Activated CD8-positive, alpha-beta T cell treated with anti-CD3 and anti-CD28 coated beads, Interleukin-2, amount 10 ng/mL, durations not matched to agents 7 days and 5 days (primary cell): ENCODE data around the gene DAB1. TPM values are rescaled to one million over a fixed set of nuclear protein-coding genes. Genes with fewer than 3 reads are reported as not detected.

Source experiments
- ATAC-seq: fragments of 150-1000 bp; cut with Tn5 transposase; one replicate; pipeline ENCODE4 v1.10.0; 2021; ENCODE audit warnings: moderate library complexity
- CTCF ChIA-PET: fragments of 350-600 bp; sonication (Branson Sonifier 250); formaldehyde crosslinking; loops from one replicate; lab custom pipeline; 2021; ENCODE audit warnings: antibody characterized with exemption; lab: Charles Lee
- POLR2A ChIA-PET: fragments of 350-600 bp; sonication (Branson Sonifier 250); formaldehyde crosslinking; loops from one replicate; lab custom pipeline; 2021; ENCODE audit warnings: antibody characterized with exemption; lab: Charles Lee
- DNase-seq: peaks from one replicate; pipeline ENCODE4 v3.0.0-alpha.2; 2020
- H3K27ac Mint-ChIP-seq: one replicate; pipeline ENCODE4 v1.8.0; 2021; ENCODE audit warnings: mild to moderate bottlenecking, mixed read lengths
- H3K27me3 Mint-ChIP-seq: one replicate; pipeline ENCODE4 v1.8.0; 2021; ENCODE audit warnings: low read depth, mixed read lengths
- H3K36me3 Mint-ChIP-seq: one replicate; pipeline ENCODE4 v1.8.0; 2021; ENCODE audit warnings: low read depth, mixed read lengths
- H3K4me1 Mint-ChIP-seq: one replicate; pipeline ENCODE4 v1.8.0; 2021; ENCODE audit warnings: low read depth, mixed read lengths
- H3K4me3 Mint-ChIP-seq: one replicate; pipeline ENCODE4 v1.8.0; 2021; ENCODE audit warnings: mild to moderate bottlenecking, mixed read lengths
- H3K9me3 Mint-ChIP-seq: one replicate; pipeline ENCODE4 v1.8.0; 2022; ENCODE audit warnings: mixed read lengths; ENCODE audit not compliant: insufficient read depth
- total RNA-seq, 2 experiments: library from RNA; stranded (reverse); gene quantifications; one replicate each; pipeline ENCODE4 v1.2.3, GENCODE V29; 2021

Gene DAB1
- total RNA-seq, 2 experiments from 2014 or later: 0.10 to 0.18 TPM

DNA sequence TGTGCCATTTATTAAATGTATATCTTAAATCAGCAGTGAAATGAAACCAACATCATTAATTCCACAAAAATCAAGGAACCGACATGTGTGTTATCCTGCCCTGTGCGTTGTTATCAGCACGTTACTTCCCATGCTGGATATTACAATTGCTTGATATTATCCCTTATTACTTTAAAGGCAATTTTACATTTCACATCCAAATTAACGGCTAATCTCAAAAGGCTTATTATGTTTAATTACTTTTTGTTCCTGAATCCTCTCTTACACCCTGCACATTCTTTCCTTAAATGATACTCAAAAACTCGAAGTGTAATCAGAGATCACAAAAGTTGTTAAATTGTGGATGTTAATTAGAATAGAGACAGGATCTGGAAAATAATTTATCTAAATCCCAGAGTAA, 167.9 kb downstream of the DAB1 start:
- Mint-ChIP-seq H3K9me3 (no peaks in the 10 kb centered on the region), H3K4me1 (no peaks in the 10 kb centered on the region), H3K27me3 (no peaks in the 10 kb centered on the region), H3K36me3 (no peaks in the 10 kb centered on the region), H3K4me3 (no peak overlapping the region), H3K27ac (no peak overlapping the region)
- CTCF ChIA-PET: no interaction called here
- no peak for ATAC-seq
- POLR2A ChIA-PET: no interaction called here
- DNase-seq: no peak

DNA sequence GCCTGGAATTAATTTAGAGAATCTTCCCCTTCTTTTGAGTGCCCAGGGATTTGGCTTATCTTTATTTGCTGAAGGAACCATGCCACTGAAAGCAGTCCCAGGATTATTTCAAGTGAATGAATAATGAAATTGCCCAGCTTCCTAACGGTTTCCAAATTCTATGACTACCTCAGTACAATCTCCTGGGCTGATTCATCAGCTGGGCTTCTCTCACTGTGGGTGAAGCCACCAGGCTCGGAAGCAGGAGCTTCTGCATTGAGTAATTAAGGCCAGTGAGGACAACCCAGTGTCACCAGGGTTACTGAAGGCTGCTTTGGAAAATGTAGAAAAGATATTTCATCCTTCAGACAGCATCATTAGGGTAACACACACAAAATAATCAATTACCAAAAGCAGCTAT, 169.8 kb downstream of the DAB1 start:
- no peak overlapping the region for H3K4me3 Mint-ChIP-seq
- ChIA-PET CTCF (no interaction called here), POLR2A (no interaction called here)
- ATAC-seq (no peak), DNase-seq (no peak)
- no peaks in the 10 kb centered on the region for H3K27me3 Mint-ChIP-seq
- no peak overlapping the region for H3K27ac Mint-ChIP-seq
- no peaks in the 10 kb centered on the region for H3K4me1 Mint-ChIP-seq
- H3K9me3 Mint-ChIP-seq: no peaks in the 10 kb centered on the region
- no peaks in the 10 kb centered on the region for H3K36me3 Mint-ChIP-seq

DNA sequence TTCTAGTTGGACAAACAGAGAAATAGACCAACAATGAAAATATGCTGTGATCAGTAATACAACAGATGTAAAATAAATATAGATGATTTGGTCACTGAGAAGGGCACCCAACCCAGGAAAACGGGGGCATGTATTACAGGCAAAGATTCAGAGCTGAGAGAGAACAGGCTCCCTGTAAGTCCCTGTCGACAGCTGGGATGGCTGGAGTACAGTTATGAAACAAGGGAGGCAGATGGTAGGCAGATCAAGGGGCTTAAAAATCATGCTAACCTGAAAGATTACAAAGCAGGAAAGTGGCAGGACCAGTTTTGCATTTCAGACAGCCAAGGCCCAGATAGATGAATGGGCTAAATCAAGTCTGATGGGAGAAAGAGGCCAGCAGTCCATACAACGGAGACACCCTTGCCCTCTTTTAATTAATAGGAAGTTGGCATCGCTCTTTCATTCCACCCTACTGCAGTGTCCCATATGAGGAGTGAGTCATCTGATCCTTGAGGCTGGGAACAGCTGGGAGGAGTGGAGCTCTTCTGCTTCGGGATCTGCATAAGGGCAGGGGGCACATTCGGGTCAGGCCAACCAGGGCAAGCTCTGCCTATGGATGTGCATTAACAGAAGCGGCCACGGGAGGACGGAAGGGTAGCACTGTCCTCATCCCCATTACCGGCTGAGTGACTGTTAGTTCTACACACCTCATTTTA, 171.1 kb downstream of the DAB1 start:
- ATAC-seq (no peak), DNase-seq (no peak)
- POLR2A ChIA-PET: no interaction called here
- Mint-ChIP-seq H3K27ac (no peak overlapping the region), H3K9me3 (no peaks in the 10 kb centered on the region), H3K36me3 (no peaks in the 10 kb centered on the region), H3K27me3 (no peaks in the 10 kb centered on the region), H3K4me1 (no peaks in the 10 kb centered on the region), H3K4me3 (no peak overlapping the region)
- CTCF ChIA-PET: no interaction called here

DNA sequence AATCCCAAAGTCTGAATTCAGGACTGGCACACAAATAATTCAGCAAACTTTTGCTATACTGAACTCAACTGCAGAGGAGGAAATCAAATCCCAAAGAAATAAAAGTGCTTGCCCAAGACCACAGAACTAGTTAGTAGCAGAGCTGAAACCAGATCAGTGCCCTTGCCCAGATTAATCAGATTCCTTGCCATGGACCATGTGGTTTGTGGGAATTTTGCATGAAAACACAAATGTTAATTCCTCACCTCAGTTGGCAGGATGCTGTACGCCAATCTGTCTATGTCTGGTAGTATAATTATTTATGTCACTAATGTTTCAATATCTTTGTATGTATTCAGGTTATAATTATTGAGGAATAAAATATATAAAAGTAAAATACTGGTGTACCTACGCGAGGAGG, 173.8 kb downstream of the DAB1 start:
- POLR2A ChIA-PET: no interaction called here
- no peak overlapping the region for H3K4me3 Mint-ChIP-seq
- H3K4me1 Mint-ChIP-seq: no peaks in the 10 kb centered on the region
- H3K9me3 Mint-ChIP-seq: no peaks in the 10 kb centered on the region
- no peak overlapping the region for H3K27ac Mint-ChIP-seq
- DNase-seq (no peak), ATAC-seq (no peak)
- no peaks in the 10 kb centered on the region for H3K27me3 Mint-ChIP-seq
- H3K36me3 Mint-ChIP-seq: no peaks in the 10 kb centered on the region
- CTCF ChIA-PET: no interaction called here

DNA sequence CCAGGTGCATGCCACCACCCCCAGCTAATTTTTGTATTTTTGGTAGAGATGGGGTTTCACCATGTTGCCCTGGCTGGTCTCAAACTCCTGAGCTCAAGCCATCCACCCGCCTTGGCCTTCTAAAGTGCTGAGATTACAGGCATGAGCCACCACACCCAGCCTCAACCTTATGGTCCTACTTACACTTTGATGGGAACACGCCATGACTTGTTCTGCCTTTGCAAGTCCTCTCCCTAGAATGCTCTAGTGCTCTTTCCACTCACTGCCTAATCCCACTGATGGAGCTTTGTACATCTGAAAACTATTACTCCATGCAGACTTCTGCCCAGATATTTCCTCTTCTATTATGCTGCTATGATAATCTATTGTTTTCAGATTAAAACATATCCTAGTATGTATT, 174.3 kb downstream of the DAB1 start:
- ChIA-PET CTCF (no interaction called here), POLR2A (no interaction called here)
- DNase-seq: no peak
- H3K9me3 Mint-ChIP-seq: no peaks in the 10 kb centered on the region
- H3K36me3 Mint-ChIP-seq: no peaks in the 10 kb centered on the region
- H3K4me1 Mint-ChIP-seq: no peaks in the 10 kb centered on the region
- H3K4me3 Mint-ChIP-seq: no peak overlapping the region
- ATAC-seq: no peak
- no peak overlapping the region for H3K27ac Mint-ChIP-seq
- no peaks in the 10 kb centered on the region for H3K27me3 Mint-ChIP-seq

DNA sequence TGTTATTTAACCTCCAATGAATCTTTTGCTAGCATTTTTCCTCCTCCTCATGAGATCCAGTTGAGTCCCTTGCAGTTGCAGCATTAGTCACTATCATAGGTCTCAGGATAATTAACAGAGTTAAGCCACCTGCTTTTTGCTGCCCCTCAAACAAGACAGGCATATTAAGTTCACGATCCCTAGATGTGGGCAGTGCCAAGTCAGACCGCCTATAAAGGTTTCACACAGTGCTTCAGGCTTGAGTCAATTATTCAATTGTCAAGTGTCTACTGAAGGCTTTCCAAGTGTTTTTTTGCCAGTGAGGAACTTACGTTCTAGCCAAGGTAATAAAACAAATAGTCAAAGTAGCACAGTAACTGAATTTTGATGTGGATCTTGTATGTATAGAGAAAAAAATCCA, 175.0 kb downstream of the DAB1 start:
- Mint-ChIP-seq H3K9me3 (no peaks in the 10 kb centered on the region), H3K4me1 (no peaks in the 10 kb centered on the region), H3K36me3 (no peaks in the 10 kb centered on the region), H3K27me3 (no peaks in the 10 kb centered on the region), H3K27ac (no peak overlapping the region), H3K4me3 (no peak overlapping the region)
- ATAC-seq (no peak), DNase-seq (no peak)
- ChIA-PET CTCF (no interaction called here), POLR2A (no interaction called here)

DNA sequence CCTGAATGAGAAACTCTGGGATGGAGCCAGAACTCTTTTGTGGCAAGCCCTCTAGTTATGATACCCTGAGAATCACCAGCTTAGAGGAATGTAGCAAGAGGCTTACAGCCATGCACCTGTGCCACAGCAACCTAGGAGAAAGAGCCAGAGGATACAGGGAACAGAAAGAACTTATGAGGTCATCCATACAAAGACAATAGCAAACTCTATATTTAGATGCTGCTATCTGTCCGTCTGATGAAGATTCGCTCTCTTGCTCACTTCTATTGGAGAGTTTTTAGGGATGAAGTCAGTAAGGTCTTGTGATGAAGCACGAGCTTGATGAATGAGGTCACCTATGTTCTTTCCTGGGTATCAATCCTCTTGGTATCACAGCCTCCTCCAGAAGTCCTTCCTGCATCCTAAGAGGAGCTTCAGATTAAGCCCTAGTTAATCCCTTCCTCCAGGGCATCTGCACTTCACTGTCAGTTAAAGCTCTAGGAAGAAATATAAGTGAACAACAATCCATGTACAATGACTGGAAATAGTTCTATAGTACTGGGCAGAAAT, 185.6 kb downstream of the DAB1 start:
- POLR2A ChIA-PET: no interaction called here
- H3K4me1 Mint-ChIP-seq: no peaks in the 10 kb centered on the region
- H3K36me3 Mint-ChIP-seq: no peaks in the 10 kb centered on the region
- H3K27me3 Mint-ChIP-seq: no peaks in the 10 kb centered on the region
- H3K4me3 Mint-ChIP-seq: no peak overlapping the region
- H3K27ac Mint-ChIP-seq: no peak overlapping the region
- no peaks in the 10 kb centered on the region for H3K9me3 Mint-ChIP-seq
- no peak for DNase-seq
- ATAC-seq: no peak
- CTCF ChIA-PET: no interaction called here

DNA sequence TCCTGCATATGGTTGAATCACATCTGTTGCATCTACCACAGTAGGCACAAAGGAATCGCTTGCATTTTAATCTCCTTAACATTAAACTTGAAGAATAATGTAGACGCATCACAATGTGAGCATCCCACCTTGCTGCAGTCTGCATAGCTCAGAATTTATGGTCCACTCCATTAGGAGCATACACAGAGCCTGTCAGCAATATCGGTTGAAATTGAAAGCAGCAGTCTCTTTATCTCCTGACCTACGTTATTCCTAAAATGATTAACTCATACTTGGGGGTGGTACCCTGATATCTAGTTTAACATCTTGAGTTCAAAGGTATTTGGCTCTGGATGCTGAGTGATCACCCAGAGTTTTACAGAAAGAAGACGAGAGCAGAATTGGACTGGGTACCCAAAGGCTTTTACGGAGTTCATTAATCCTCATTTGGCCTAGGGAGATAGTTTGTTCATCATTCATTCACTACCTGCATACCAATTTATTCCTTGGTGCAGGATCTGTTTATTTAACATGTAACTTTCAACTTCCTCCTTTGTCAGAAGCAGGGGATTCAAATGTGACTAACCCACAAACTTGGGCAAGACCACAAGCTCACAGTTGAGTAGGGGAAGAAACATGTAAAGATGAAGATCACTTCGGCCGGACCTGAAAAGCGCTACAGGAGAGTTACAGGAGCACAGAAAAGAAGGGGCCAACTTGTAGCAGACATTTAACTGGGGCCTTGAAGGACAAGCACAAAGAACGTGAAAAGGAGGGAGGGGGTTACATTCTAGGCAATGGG, 187.9 kb downstream of the DAB1 start:
- no peaks in the 10 kb centered on the region for H3K9me3 Mint-ChIP-seq
- CTCF ChIA-PET: no interaction called here

DNA sequence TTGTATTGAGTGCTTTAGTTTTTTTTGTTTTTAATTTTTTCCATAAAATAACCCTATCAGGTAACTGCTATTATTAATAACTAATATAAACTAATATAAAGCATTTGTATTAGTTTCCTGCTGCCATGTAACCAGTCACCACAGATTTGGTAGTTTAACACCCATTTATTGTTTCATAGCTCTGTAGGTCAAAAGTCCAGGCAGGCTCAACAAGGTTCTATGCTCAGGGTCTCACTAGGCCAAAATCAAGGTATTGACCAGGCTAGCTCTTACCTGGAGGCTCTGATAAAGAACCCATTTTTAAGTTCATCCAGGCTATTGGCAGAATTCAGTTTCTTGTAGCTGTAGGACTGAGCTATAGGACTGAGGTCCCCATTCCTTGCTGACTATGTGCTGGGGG, 189.4 kb downstream of the DAB1 start:
- no peak for DNase-seq
- Mint-ChIP-seq H3K36me3 (no peaks in the 10 kb centered on the region), H3K27me3 (no peaks in the 10 kb centered on the region), H3K9me3 (no peaks in the 10 kb centered on the region), H3K27ac (no peak overlapping the region), H3K4me3 (no peak overlapping the region), H3K4me1 (no peaks in the 10 kb centered on the region)
- ChIA-PET CTCF (no interaction called here), POLR2A (no interaction called here)
- ATAC-seq: no peak

More for the DNA sequence above, 187.9 kb downstream of the DAB1 start:
- DNase-seq: no peak
- POLR2A ChIA-PET: no interaction called here
- Mint-ChIP-seq H3K36me3 (no peaks in the 10 kb centered on the region), H3K27ac (no peak overlapping the region), H3K27me3 (no peaks in the 10 kb centered on the region), H3K4me3 (no peak overlapping the region), H3K4me1 (no peaks in the 10 kb centered on the region)
- ATAC-seq: no peak

DNA sequence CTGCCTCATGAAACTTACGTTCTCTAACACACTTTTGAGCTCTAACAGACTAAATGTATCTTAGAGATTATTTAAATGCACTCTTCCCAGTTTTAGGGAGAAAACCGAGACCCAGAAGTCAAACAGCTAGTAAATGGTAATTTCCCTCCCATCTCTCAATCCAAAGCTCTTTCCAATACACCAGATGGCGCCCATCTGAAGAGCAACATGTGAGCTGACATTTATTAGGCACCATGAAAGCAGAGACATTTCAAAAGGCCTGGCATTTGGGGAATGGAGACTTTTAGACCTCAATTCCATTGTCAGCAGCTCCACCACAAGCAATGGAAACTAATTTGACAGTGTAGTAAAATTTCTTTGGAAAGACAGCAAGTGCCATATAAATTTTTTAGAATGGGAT, 191.4 kb downstream of the DAB1 start:
- no peak for DNase-seq
- Mint-ChIP-seq H3K9me3 (no peaks in the 10 kb centered on the region), H3K27ac (no peak overlapping the region), H3K27me3 (no peaks in the 10 kb centered on the region), H3K4me3 (no peak overlapping the region), H3K4me1 (no peaks in the 10 kb centered on the region), H3K36me3 (no peaks in the 10 kb centered on the region)
- CTCF ChIA-PET: no interaction called here
- POLR2A ChIA-PET: interaction anchor here (0.6 kb wide), 1 partner anchor 8 kb away, joined by 3 read pairs; no protein-coding TSS in a partner anchor
- no peak for ATAC-seq

DNA sequence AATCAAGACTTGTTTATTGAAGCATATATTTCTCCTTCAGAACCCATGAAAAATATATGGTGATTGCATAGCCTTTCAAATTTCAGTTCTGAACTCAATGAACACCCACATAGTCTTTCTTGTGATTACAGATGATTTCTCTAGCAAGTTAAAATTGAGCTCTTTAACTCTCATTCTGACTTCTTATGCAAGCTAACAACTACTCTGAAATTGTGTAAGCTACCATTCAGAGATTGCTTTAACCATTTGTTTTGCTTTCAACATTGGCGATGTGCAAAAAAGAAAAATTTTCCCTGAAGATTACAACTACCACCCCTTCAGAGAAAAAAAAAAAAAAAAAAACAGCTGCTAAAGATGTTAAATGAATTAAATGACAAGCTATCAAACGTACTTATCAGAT, 193.9 kb downstream of the DAB1 start:
- no peaks in the 10 kb centered on the region for H3K4me1 Mint-ChIP-seq
- DNase-seq (no peak), ATAC-seq (no peak)
- no peak overlapping the region for H3K4me3 Mint-ChIP-seq
- ChIA-PET CTCF (no interaction called here), POLR2A (no interaction called here)
- no peaks in the 10 kb centered on the region for H3K9me3 Mint-ChIP-seq
- no peak overlapping the region for H3K27ac Mint-ChIP-seq
- no peaks in the 10 kb centered on the region for H3K27me3 Mint-ChIP-seq
- H3K36me3 Mint-ChIP-seq: no peaks in the 10 kb centered on the region

DNA sequence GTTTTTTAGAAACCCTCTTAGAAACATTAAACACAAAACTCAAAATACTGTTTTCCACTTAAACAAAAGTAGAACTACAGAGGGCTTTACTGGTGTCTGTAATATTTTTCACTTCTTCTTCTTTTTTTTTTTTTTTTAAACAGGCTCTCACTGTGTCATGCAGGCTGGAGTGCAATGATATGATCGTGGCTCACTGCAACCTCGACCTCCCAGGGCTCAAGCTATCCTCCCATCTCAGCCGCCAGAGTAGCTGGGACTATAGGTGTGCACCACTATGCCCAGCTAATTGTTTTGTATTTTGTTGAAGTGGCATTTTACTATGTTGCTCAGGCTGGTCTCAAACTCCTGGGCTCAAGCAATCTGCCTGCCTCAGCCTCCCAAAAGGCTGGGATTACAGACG, 194.8 kb downstream of the DAB1 start:
- CTCF ChIA-PET: no interaction called here

More for the DNA sequence above, 194.8 kb downstream of the DAB1 start:
- H3K4me1 Mint-ChIP-seq: no peaks in the 10 kb centered on the region
- H3K4me3 Mint-ChIP-seq: no peak overlapping the region
- H3K9me3 Mint-ChIP-seq: no peaks in the 10 kb centered on the region
- H3K27me3 Mint-ChIP-seq: no peaks in the 10 kb centered on the region
- POLR2A ChIA-PET: no interaction called here
- no peak overlapping the region for H3K27ac Mint-ChIP-seq
- ATAC-seq (no peak), DNase-seq (no peak)
- H3K36me3 Mint-ChIP-seq: no peaks in the 10 kb centered on the region
